NT2/D1 (cell line): ENCODE measurements around the gene CHD5.

Source experiments
- SUZ12 ChIP-seq: IDR thresholded peaks from 2 replicates; pipeline ENCODE4 v1.6.1; 2011; ENCODE audit not compliant: insufficient read length, insufficient read depth; ENCODE audit errors: extremely low read depth
- YY1 ChIP-seq: IDR thresholded peaks from 2 replicates; pipeline ENCODE4 v1.6.1; 2011; ENCODE audit not compliant: insufficient read length, insufficient read depth
- ZNF274 ChIP-seq: IDR thresholded peaks from 2 replicates; pipeline ENCODE4 v1.6.1; 2011; ENCODE audit warnings: mild to moderate bottlenecking, low read depth, low read length

DNA sequence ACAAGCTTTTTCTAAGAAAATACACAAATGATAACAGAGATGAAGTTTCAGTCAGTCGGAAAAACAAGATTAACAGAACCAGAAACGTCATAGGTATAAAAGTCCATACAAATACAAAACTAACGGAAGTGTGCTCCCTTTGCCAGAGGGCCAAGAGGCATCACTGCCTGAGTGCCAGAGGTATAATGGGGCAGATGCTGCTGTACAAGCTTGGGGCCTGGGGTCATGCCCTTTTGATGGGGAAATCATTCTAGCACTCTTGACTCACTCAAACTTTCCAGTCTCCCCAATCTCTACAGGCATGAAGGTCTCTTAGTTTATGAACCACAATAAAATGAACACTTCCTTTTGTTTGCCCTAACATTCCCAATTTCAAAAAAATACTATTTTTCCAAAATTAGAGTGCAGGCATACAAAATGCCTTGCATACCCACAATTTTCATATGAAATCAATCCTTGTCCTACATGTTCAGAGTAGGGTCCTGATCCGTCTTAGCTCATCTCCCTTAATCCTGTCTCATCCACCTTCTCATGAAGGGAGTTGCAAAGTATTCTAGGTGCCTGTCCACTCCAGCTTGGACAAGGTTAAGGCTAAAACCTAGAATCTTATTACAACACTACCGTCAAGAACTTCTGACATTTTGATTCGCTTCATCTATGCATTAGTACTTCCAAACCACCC, 17.8 kb upstream of the CHD5 start:
- TF ChIP-seq ZNF274 = no peak
- no peak for TF ChIP-seq YY1
- TF ChIP-seq SUZ12 = no peak
